ENCODE data around the gene SMIM24. TPM values are rescaled to one million over a fixed set of nuclear protein-coding genes. Genes with fewer than 3 reads are reported as not detected.

SMIM24 gene
- polyA plus RNA-seq, 1 donor from 2014 or later = not detected

GRCh38 chr19:3528539-3529211, 48.4 kb upstream of the SMIM24 start:
- no peaks in the 10 kb centered on the region for H3K9me2 ChIP-seq (ENCODE audit: insufficient read depth, low read length)
- H4K20me1 ChIP-seq (ENCODE audit: insufficient read depth) = no peaks in the 10 kb centered on the region
- peaks cover 4% of the 10 kb centered on the region for H3K36me3 ChIP-seq (ENCODE audit: insufficient read depth, low read length)
- no peak overlapping the region for H3K4me2 ChIP-seq (ENCODE audit: low read length)
- no peaks in the 10 kb centered on the region for H3K9me3 ChIP-seq (ENCODE audit: low read length)
- no peaks in the 10 kb centered on the region for H3K79me2 ChIP-seq (replicated peaks; ENCODE audit: insufficient read depth, low read length)
- no peak overlapping the region for H3K4me3 ChIP-seq (ENCODE audit: low read length)
- no peak for TF ChIP-seq EP300 (conservative IDR thresholded peaks at IDR 0.05; ENCODE audit: poor library complexity, severe bottlenecking)
- no peak for TF ChIP-seq SMC3 (conservative IDR thresholded peaks at IDR 0.05; ENCODE audit: poor library complexity)
- TF ChIP-seq, protein P1, sequence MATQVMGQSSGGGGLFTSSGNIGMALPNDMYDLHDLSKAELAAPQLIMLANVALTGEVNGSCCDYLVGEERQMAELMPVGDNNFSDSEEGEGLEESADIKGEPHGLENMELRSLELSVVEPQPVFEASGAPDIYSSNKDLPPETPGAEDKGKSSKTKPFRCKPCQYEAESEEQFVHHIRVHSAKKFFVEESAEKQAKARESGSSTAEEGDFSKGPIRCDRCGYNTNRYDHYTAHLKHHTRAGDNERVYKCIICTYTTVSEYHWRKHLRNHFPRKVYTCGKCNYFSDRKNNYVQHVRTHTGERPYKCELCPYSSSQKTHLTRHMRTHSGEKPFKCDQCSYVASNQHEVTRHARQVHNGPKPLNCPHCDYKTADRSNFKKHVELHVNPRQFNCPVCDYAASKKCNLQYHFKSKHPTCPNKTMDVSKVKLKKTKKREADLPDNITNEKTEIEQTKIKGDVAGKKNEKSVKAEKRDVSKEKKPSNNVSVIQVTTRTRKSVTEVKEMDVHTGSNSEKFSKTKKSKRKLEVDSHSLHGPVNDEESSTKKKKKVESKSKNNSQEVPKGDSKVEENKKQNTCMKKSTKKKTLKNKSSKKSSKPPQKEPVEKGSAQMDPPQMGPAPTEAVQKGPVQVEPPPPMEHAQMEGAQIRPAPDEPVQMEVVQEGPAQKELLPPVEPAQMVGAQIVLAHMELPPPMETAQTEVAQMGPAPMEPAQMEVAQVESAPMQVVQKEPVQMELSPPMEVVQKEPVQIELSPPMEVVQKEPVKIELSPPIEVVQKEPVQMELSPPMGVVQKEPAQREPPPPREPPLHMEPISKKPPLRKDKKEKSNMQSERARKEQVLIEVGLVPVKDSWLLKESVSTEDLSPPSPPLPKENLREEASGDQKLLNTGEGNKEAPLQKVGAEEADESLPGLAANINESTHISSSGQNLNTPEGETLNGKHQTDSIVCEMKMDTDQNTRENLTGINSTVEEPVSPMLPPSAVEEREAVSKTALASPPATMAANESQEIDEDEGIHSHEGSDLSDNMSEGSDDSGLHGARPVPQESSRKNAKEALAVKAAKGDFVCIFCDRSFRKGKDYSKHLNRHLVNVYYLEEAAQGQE (IDR thresholded peaks at IDR 0.05; ENCODE audit: borderline replicate concordance) = no peak
- TF ChIP-seq TAF1 (IDR thresholded peaks at IDR 0.05; ENCODE audit: low read depth) = no peak
- TF ChIP-seq, protein P2, sequence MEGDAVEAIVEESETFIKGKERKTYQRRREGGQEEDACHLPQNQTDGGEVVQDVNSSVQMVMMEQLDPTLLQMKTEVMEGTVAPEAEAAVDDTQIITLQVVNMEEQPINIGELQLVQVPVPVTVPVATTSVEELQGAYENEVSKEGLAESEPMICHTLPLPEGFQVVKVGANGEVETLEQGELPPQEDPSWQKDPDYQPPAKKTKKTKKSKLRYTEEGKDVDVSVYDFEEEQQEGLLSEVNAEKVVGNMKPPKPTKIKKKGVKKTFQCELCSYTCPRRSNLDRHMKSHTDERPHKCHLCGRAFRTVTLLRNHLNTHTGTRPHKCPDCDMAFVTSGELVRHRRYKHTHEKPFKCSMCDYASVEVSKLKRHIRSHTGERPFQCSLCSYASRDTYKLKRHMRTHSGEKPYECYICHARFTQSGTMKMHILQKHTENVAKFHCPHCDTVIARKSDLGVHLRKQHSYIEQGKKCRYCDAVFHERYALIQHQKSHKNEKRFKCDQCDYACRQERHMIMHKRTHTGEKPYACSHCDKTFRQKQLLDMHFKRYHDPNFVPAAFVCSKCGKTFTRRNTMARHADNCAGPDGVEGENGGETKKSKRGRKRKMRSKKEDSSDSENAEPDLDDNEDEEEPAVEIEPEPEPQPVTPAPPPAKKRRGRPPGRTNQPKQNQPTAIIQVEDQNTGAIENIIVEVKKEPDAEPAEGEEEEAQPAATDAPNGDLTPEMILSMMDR (IDR thresholded peaks at IDR 0.05; ENCODE audit: poor library complexity, severe bottlenecking) = no peak
- no peak for TF ChIP-seq MXI1 (conservative IDR thresholded peaks at IDR 0.05; ENCODE audit: poor library complexity, severe bottlenecking)
- TF ChIP-seq RAD21 (conservative IDR thresholded peaks at IDR 0.05) = no peak
- TF ChIP-seq EZH2 (IDR thresholded peaks at IDR 0.05; ENCODE audit: borderline replicate concordance, insufficient read depth, low read length, poor library complexity, severe bottlenecking) = no peak
- H3F3A ChIP-seq (ENCODE audit: insufficient read depth, low read length, poor library complexity, severe bottlenecking) = no peaks in the 10 kb centered on the region
- H3K9ac ChIP-seq (ENCODE audit: low read length) = no peak overlapping the region
- H3K27ac ChIP-seq (ENCODE audit: low read length) = no peak overlapping the region
- H3K27me3 ChIP-seq (ENCODE audit: insufficient read depth, low read depth, low read length) = no peaks in the 10 kb centered on the region
- no peak overlapping the region for H2AFZ ChIP-seq (ENCODE audit: low read depth, low read length)

DNA sequence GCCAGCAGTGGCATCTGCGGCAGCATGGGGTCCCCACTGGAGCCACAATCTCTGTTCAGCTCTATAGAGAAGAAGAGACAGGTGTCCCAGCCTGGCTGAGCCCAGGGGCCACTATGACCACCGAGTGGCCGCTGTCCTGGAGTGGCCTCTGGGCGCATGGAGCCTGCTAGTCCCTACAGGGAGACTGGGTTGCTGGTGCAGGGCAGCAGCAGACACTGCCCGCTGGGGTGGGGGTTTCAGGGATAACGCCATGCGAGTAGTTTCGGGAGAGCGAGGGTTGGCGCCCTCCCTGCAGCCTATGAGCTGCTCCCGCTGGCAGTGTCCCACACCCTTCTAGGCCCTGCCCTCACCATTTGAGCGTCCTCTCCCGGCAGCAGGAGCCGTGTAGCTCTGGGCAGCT, 47.8 kb upstream of the SMIM24 start:
- H3K27ac ChIP-seq (ENCODE audit: low read length) = no peak overlapping the region
- no peaks in the 10 kb centered on the region for H3K79me2 ChIP-seq (replicated peaks; ENCODE audit: insufficient read depth, low read length)
- H2AFZ ChIP-seq (ENCODE audit: low read depth, low read length) = no peak overlapping the region
- TF ChIP-seq, protein P1 (IDR thresholded peaks at IDR 0.05; ENCODE audit: borderline replicate concordance) = no peak
- TF ChIP-seq TAF1 (IDR thresholded peaks at IDR 0.05; ENCODE audit: low read depth) (no peak), SMC3 (conservative IDR thresholded peaks at IDR 0.05; ENCODE audit: poor library complexity) (no peak), EP300 (conservative IDR thresholded peaks at IDR 0.05; ENCODE audit: poor library complexity, severe bottlenecking) (no peak), RAD21 (conservative IDR thresholded peaks at IDR 0.05) (no peak), POLR2AphosphoS5 (IDR thresholded peaks at IDR 0.05) (no peak)
- H3K4me2 ChIP-seq (ENCODE audit: low read length) = no peak overlapping the region
- H3F3A ChIP-seq (ENCODE audit: insufficient read depth, low read length, poor library complexity, severe bottlenecking) = no peaks in the 10 kb centered on the region
- no peaks in the 10 kb centered on the region for H4K20me1 ChIP-seq (ENCODE audit: insufficient read depth)
- peaks cover 4% of the 10 kb centered on the region for H3K36me3 ChIP-seq (ENCODE audit: insufficient read depth, low read length)
- no peaks in the 10 kb centered on the region for H3K9me3 ChIP-seq (ENCODE audit: low read length)
- no peaks in the 10 kb centered on the region for H3K9me2 ChIP-seq (ENCODE audit: insufficient read depth, low read length)
- H3K9ac ChIP-seq (ENCODE audit: low read length) = no peak overlapping the region
- no peak overlapping the region for H3K4me3 ChIP-seq (ENCODE audit: low read length)
- H3K27me3 ChIP-seq (ENCODE audit: insufficient read depth, low read depth, low read length) = no peaks in the 10 kb centered on the region
